ENCODE data around the gene PRRX2. TPM values are rescaled to one million over a fixed set of nuclear protein-coding genes. Genes with fewer than 3 reads are reported as not detected.
A peak's percentile ranks its signal among the peaks of the same experiment; 100 is the strongest.
"Not testable (repeated sequence)": the region's sequence is repeated elsewhere in the genome, so short reads cannot be mapped to it uniquely, and the experiment has no call there.

The PRRX2 gene
- polyA plus RNA-seq, 12 donors = 1.5 to 20.7 (median 3.2) TPM; not detected in 2

- DNase-seq = no peak
Observed at GRCh38 chr9:129756191-129756590, 90.7 kb downstream of the PRRX2 start.

- DNase-seq = no peak
Observed at GRCh38 chr9:129757045-129757444, 91.6 kb downstream of the PRRX2 start.

- DNase-seq = no peak
Observed at GRCh38 chr9:129759319-129759718, 93.9 kb downstream of the PRRX2 start.

- DNase-seq = no peak
Observed at GRCh38 chr9:129759804-129760502, 94.5 kb downstream of the PRRX2 start.

- DNase-seq = not testable (repeated sequence)
Observed at GRCh38 chr9:129760784-129761183, 95.3 kb downstream of the PRRX2 start.

- DNase-seq = peak; percentile 63
Observed at GRCh38 chr9:129761293-129761900, 96.0 kb downstream of the PRRX2 start.

GRCh38 chr9:129761901-129762369 is 96.5 kb downstream of the PRRX2 start:
- peak; percentile 55 for DNase-seq

- DNase-seq = peak; percentile 55
Observed at GRCh38 chr9:129762370-129762984, 97.0 kb downstream of the PRRX2 start.

- DNase-seq = no peak
Observed at GRCh38 chr9:129762985-129763926, 97.8 kb downstream of the PRRX2 start.

- DNase-seq = no peak
Observed at GRCh38 chr9:129765764-129766317, 100.4 kb downstream of the PRRX2 start.

GRCh38 chr9:129768486-129768885 is 103.0 kb downstream of the PRRX2 start:
- no peak for DNase-seq

- no peak for DNase-seq
Observed at GRCh38 chr9:129769669-129770068, 104.2 kb downstream of the PRRX2 start.

- no peak for DNase-seq
Observed at GRCh38 chr9:129770741-129771140, 105.3 kb downstream of the PRRX2 start.

Other genes with a start within 250 kb of the PRRX2 start
- gene C9orf50, start 44.5 kb upstream of the PRRX2 start, polyA plus RNA-seq (ENCODE audit: insufficient read length in 12 of 12) = not detected
- gene NTMT1, start 39.5 kb upstream of the PRRX2 start, polyA plus RNA-seq (ENCODE audit: insufficient read length in 12 of 12) = 10 to 100 TPM in 11 of 12 donors, not detected in 1; 24.0 to 37.4 (median 32.1) TPM
- gene ASB6, start 23.5 kb upstream of the PRRX2 start, polyA plus RNA-seq (ENCODE audit: insufficient read length in 12 of 12) = 10 to 100 TPM in 9 of 12 donors, 1 to 10 TPM in 2, not detected in 1; 9.2 to 14.5 (median 11.6) TPM
- gene PTGES, start 87.4 kb downstream of the PRRX2 start, polyA plus RNA-seq (ENCODE audit: insufficient read length in 12 of 12) = 10 to 100 TPM in 5 of 12 donors, 1 to 10 TPM in 6, not detected in 1; 5.3 to 19.4 (median 9.0) TPM
- 10 to 100 TPM in 10 of 12 donors, 1 to 10 TPM in 1, not detected in 1; 7.5 to 18.5 (median 15.4) TPM for gene TOR1B, start 137.5 kb downstream of the PRRX2 start, polyA plus RNA-seq (ENCODE audit: insufficient read length in 12 of 12)
- 10 to 100 TPM in 11 of 12 donors, not detected in 1; 21.5 to 31.6 (median 24.9) TPM for gene TOR1A, start 158.5 kb downstream of the PRRX2 start, polyA plus RNA-seq (ENCODE audit: insufficient read length in 12 of 12)
- 1,000 to 10,000 TPM in 1 of 12 donors, 10 to 100 TPM in 11; 41.1 to 1,914 (median 51.9) TPM for gene C9orf78, start 169.6 kb downstream of the PRRX2 start, polyA plus RNA-seq (ENCODE audit: insufficient read length in 12 of 12)
- gene USP20, start 169.8 kb downstream of the PRRX2 start, polyA plus RNA-seq (ENCODE audit: insufficient read length in 12 of 12) = 10 to 100 TPM in 8 of 12 donors, 1 to 10 TPM in 3, not detected in 1; 8.5 to 22.2 (median 11.4) TPM

Data from muscle of arm (tissue), 12 donors.